HG02763 (cell line): ENCODE measurements around the gene PCDHA12.
"Not testable (repeated sequence)": the region's sequence is repeated elsewhere in the genome, so short reads cannot be mapped to it uniquely, and the experiment has no call there.

Experiments
- ATAC-seq: cut with Tn5 transposase; IDR thresholded peaks from one replicate; pipeline ENCODE4 v1.9.1; 2021; ENCODE audit warnings: mild to moderate bottlenecking, moderate library complexity; ENCODE audit not compliant: unreplicated experiment

The PCDHA12 gene

GRCh38 chr5:140875085-140876065 is at the start of gene PCDHA12:
Gene PCDHA12, plus strand, starts transcription at chr5:140875308. Its CDS starts 165 bp downstream, at chr5:140875473.
- no peak for ATAC-seq

GRCh38 chr5:140827704-140828361 is 47.3 kb upstream of the PCDHA12 start, which contains the start of gene PCDHA6:
Gene PCDHA6, plus strand, starts transcription at chr5:140827960. Its CDS starts 132 bp downstream, at chr5:140828092.
- no peak for ATAC-seq

GRCh38 chr5:140828362-140828737 is 46.8 kb upstream of the PCDHA12 start:
- ATAC-seq: no peak

GRCh38 chr5:140829511-140830501 is 45.3 kb upstream of the PCDHA12 start:
- ATAC-seq: not testable (repeated sequence)

GRCh38 chr5:140833993-140834392 is 41.1 kb upstream of the PCDHA12 start, which contains the start of gene PCDHA7:
Gene PCDHA7, plus strand, starts transcription at chr5:140834269. Its CDS starts 115 bp downstream, at chr5:140834384.
- no peak for ATAC-seq

GRCh38 chr5:140834439-140835008 is 40.6 kb upstream of the PCDHA12 start:
- ATAC-seq: not testable (repeated sequence)

GRCh38 chr5:140835622-140836510 is 39.2 kb upstream of the PCDHA12 start:
- no peak for ATAC-seq

GRCh38 chr5:140840978-140841962 is 33.8 kb upstream of the PCDHA12 start, which contains the start of gene PCDHA8:
Gene PCDHA8, plus strand, starts transcription at chr5:140841187. Its CDS starts 135 bp downstream, at chr5:140841322.
- ATAC-seq: no peak

GRCh38 chr5:140842798-140843733 is 32.0 kb upstream of the PCDHA12 start:
- ATAC-seq: no peak

- ATAC-seq: not testable (repeated sequence)
Observed at GRCh38 chr5:140848139-140849102, 26.7 kb upstream of the PCDHA12 start, which contains the start of gene PCDHA9. Gene PCDHA9, plus strand, starts transcription at chr5:140848382. Its CDS starts 114 bp downstream, at chr5:140848496.

GRCh38 chr5:140849831-140850634 is 25.1 kb upstream of the PCDHA12 start:
- not testable (repeated sequence) for ATAC-seq

- no peak for ATAC-seq
Observed at GRCh38 chr5:140855772-140856674, 19.1 kb upstream of the PCDHA12 start, which contains the start of gene PCDHA10. Gene PCDHA10, plus strand, starts transcription at chr5:140855897. Its CDS starts 152 bp downstream, at chr5:140856049.
